Measurements from ENCODE around the gene NBEA.

- TF ChIP-seq CTCF (IDR thresholded peaks at IDR 0.05) (no peak), POLR2A (IDR thresholded peaks at IDR 0.05) (no peak)
Measured at GRCh38 chr13:35231426-35231825, 289.4 kb downstream of the NBEA start.
